Dedifferentiated amniotic fluid mesenchymal stem cell (primary cell): ENCODE results near the gene LRMDA.

Experiments used
- DNase-seq: peaks from one replicate; pipeline ENCODE4 v3.0.0-alpha.2; 2016; ENCODE audit errors: extremely low spot score

Gene LRMDA

GRCh38 chr10:75916906-75917305, 485.5 kb downstream of the LRMDA start:
- no peak for DNase-seq

GRCh38 chr10:75919913-75920312, 488.5 kb downstream of the LRMDA start:
- no peak for DNase-seq

- DNase-seq: no peak
Measured at GRCh38 chr10:75922435-75922834, 491.0 kb downstream of the LRMDA start.

GRCh38 chr10:75924309-75924902, 493.0 kb downstream of the LRMDA start:
- no peak for DNase-seq

- DNase-seq: no peak
Measured at GRCh38 chr10:75925999-75926398, 494.6 kb downstream of the LRMDA start.

- no peak for DNase-seq
Measured at GRCh38 chr10:75926763-75927162, 495.3 kb downstream of the LRMDA start.

- no peak for DNase-seq
Measured at GRCh38 chr10:75928231-75928630, 496.8 kb downstream of the LRMDA start.

GRCh38 chr10:75929630-75930161, 498.3 kb downstream of the LRMDA start:
- no peak for DNase-seq

- no peak for DNase-seq
Measured at GRCh38 chr10:75932921-75933320, 501.5 kb downstream of the LRMDA start.

GRCh38 chr10:75935240-75935639, 503.8 kb downstream of the LRMDA start:
- no peak for DNase-seq

GRCh38 chr10:75935650-75936400, 504.4 kb downstream of the LRMDA start:
- DNase-seq: no peak

GRCh38 chr10:75936841-75937240, 505.4 kb downstream of the LRMDA start:
- DNase-seq: no peak

- no peak for DNase-seq
Measured at GRCh38 chr10:75937823-75938222, 506.4 kb downstream of the LRMDA start.

- no peak for DNase-seq
Measured at GRCh38 chr10:75938380-75939122, 507.1 kb downstream of the LRMDA start.

GRCh38 chr10:75939541-75939940, 508.1 kb downstream of the LRMDA start:
- no peak for DNase-seq

GRCh38 chr10:75940742-75941141, 509.3 kb downstream of the LRMDA start:
- DNase-seq: no peak

GRCh38 chr10:75941223-75941801, 509.9 kb downstream of the LRMDA start:
- DNase-seq: no peak

GRCh38 chr10:75944061-75944460, 512.6 kb downstream of the LRMDA start:
- DNase-seq: no peak

- DNase-seq: no peak
Measured at GRCh38 chr10:75948583-75948982, 517.2 kb downstream of the LRMDA start.

GRCh38 chr10:75950307-75950706, 518.9 kb downstream of the LRMDA start:
- DNase-seq: no peak

GRCh38 chr10:75950997-75951589, 519.7 kb downstream of the LRMDA start:
- DNase-seq: no peak

GRCh38 chr10:75951627-75952026, 520.2 kb downstream of the LRMDA start:
- no peak for DNase-seq
